ENCODE measurements around the gene SOX12.

DNA sequence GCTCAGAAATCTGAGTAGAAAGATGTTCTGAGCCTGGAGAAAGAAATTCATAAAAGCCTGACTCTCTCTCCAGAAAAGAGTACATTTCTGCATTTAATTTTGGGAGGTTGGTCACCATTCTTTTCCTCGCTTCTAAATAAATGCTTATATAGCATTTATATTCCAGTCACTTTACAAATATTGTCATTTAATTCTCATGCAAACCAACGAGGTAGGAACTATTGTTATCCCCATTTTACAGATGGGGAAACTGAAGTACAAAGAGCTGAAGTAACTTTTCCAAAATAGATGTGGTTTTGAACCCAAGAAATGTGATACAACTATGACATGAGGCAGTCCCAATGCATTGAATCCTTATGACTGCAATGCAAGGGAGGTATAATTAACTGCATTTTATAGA lies 50.7 kb downstream of the SOX12 start:
- TF ChIP-seq, protein P1, sequence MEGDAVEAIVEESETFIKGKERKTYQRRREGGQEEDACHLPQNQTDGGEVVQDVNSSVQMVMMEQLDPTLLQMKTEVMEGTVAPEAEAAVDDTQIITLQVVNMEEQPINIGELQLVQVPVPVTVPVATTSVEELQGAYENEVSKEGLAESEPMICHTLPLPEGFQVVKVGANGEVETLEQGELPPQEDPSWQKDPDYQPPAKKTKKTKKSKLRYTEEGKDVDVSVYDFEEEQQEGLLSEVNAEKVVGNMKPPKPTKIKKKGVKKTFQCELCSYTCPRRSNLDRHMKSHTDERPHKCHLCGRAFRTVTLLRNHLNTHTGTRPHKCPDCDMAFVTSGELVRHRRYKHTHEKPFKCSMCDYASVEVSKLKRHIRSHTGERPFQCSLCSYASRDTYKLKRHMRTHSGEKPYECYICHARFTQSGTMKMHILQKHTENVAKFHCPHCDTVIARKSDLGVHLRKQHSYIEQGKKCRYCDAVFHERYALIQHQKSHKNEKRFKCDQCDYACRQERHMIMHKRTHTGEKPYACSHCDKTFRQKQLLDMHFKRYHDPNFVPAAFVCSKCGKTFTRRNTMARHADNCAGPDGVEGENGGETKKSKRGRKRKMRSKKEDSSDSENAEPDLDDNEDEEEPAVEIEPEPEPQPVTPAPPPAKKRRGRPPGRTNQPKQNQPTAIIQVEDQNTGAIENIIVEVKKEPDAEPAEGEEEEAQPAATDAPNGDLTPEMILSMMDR (IDR thresholded peaks at IDR 0.05; ENCODE audit: poor library complexity), result no peak
- TF ChIP-seq EZH2 (IDR thresholded peaks at IDR 0.05; ENCODE audit: borderline replicate concordance), result no peak

Data from hepatocyte (in vitro differentiated cells).